Stomach (tissue), 4 donors: ENCODE data around the gene ARHGEF4.

ENCODE experiments used
- CTCF ChIP-seq, 7 experiments: fragments of 450-650 bp in 4 of 7; fragments of 200-600 bp in 3 of 7; sonication (generic) in 3 of 7; IDR thresholded peaks; one replicate each; pipeline ENCODE4 v1.5.1; 2016 to 2019; ENCODE audit warnings: antibody characterized with exemption in 7 of 7, control low read depth in 2 of 7, mild to moderate bottlenecking in 1 of 7
- EP300 ChIP-seq: sonication (generic); formaldehyde crosslinking; IDR thresholded peaks from one replicate; pipeline ENCODE4 v1.6.1; 2017; ENCODE audit warnings: antibody characterized with exemption

GRCh38 chr2:130915595-130916437, 79.1 kb downstream of the ARHGEF4 start:
- TF ChIP-seq EP300 = no peak
- TF ChIP-seq CTCF (IDR thresholded peaks at IDR 0.05) = no peak
